A673 (cell line): ENCODE data around the gene EXD2. TPM values are rescaled to one million over a fixed set of nuclear protein-coding genes. Genes with fewer than 3 reads are reported as not detected.
"Not testable (repeated sequence)": the region's sequence is repeated elsewhere in the genome, so short reads cannot be mapped to it uniquely, and the experiment has no call there.

ENCODE experiments used
- BruUV-seq: library from RNA; stranded (reverse); fragments of 400-500 nt; replicated peaks from 2 replicates; lab custom pipeline; 2021; lab: Mats Ljungman, UMichigan
- CTCF ChIA-PET: fragments of 300-600 bp; sonication (Branson Sonifier 250); formaldehyde crosslinking; loops from one replicate; lab custom pipeline; 2022; ENCODE audit warnings: antibody characterized with exemption; lab: Charles Lee
- POLR2A ChIA-PET: fragments of 300-600 bp; sonication (Branson Sonifier 250); formaldehyde crosslinking; loops from one replicate; lab custom pipeline; 2022; ENCODE audit warnings: antibody characterized with exemption; ENCODE audit not compliant: low non-redundant PET; lab: Charles Lee
- DNase-seq: peaks from one replicate; pipeline ENCODE4 v3.0.0-alpha.2; 2015; ENCODE audit warnings: low spot score
- H3K27ac ChIP-seq: fragments of 200-600 bp; sonication (generic); 2 replicates; pipeline ENCODE4 v1.5.1; 2016; ENCODE audit warnings: mixed run types, low read depth, mild to moderate bottlenecking, mixed read lengths, antibody characterized with exemption, low read length; ENCODE audit not compliant: poor library complexity, severe bottlenecking
- H3K27me3 ChIP-seq: fragments of 200-600 bp; sonication (generic); replicated peaks from 2 replicates; pipeline ENCODE4 v1.6.1; 2017; ENCODE audit warnings: mixed run types, low read depth, mild to moderate bottlenecking, mixed read lengths, antibody characterized with exemption, low read length; ENCODE audit not compliant: insufficient read depth, poor library complexity
- H3K36me3 ChIP-seq: fragments of 200-600 bp; sonication (generic); 2 replicates; pipeline ENCODE4 v1.6.1; 2016; ENCODE audit warnings: mixed run types, mild to moderate bottlenecking, mixed read lengths, antibody characterized with exemption, low read length; ENCODE audit not compliant: insufficient read depth, poor library complexity, severe bottlenecking
- H3K4me1 ChIP-seq: fragments of 200-600 bp; sonication (generic); 2 replicates; pipeline ENCODE4 v1.6.1; 2017; ENCODE audit warnings: mixed run types, mild to moderate bottlenecking, mixed read lengths, antibody characterized with exemption, low read length; ENCODE audit not compliant: insufficient read depth, poor library complexity, severe bottlenecking
- H3K4me3 ChIP-seq: fragments of 200-600 bp; sonication (generic); 2 replicates; pipeline ENCODE4 v1.5.1; 2016; ENCODE audit warnings: low read depth, mixed run types, mild to moderate bottlenecking, mixed read lengths, low read length; ENCODE audit not compliant: poor library complexity, severe bottlenecking
- H3K9me3 ChIP-seq: fragments of 200-600 bp; sonication (generic); 2 replicates; pipeline ENCODE4 v1.6.1; 2016; ENCODE audit warnings: mixed run types, low read depth, mild to moderate bottlenecking, mixed read lengths, antibody characterized with exemption, low read length; ENCODE audit not compliant: poor library complexity, severe bottlenecking
- CTCF ChIP-seq: fragments of 300-800, 200-600 bp; sonication (generic); conservative IDR thresholded peaks from 2 replicates; pipeline ENCODE4 v1.5.1; 2017; ENCODE audit warnings: low read depth, mild to moderate bottlenecking, antibody characterized with exemption, low read length, moderate library complexity, mixed read lengths
- EZH2 ChIP-seq: fragments of 200-600 bp; sonication (generic); IDR thresholded peaks from 2 replicates; pipeline ENCODE4 v1.6.1; 2017; ENCODE audit warnings: borderline replicate concordance, low read depth, mild to moderate bottlenecking, mixed read lengths, antibody characterized with exemption, low read length; ENCODE audit not compliant: poor library complexity, severe bottlenecking
- intact Hi-C: fragments of 100-400 bp; cut with micrococcal nuclease; formaldehyde crosslinking; loops from one replicate; pipeline ENCODE4 v1.10.0; 2022; ENCODE audit not compliant: unreplicated experiment
- total RNA-seq: library from RNA; stranded (reverse); gene quantifications from 2 replicates; pipeline ENCODE4 v1.2.3, GENCODE V29; 2021

EXD2 gene
- total RNA-seq, 1 experiment from 2014 or later, result 8.1 TPM

- H3K36me3 ChIP-seq, result no peaks in the 10 kb centered on the region
- no peak for DNase-seq
- intact Hi-C loops, result no loop called here
- no TSS peak for BruUV-seq
- CTCF ChIA-PET, result no interaction called here
- POLR2A ChIA-PET, result no interaction called here
- no peaks in the 10 kb centered on the region for H3K4me1 ChIP-seq
- no peaks in the 10 kb centered on the region for H3K9me3 ChIP-seq
- no peak for TF ChIP-seq CTCF
- no peak for TF ChIP-seq EZH2
- H3K4me3 ChIP-seq, result no peak overlapping the region
- H3K27ac ChIP-seq, result no peak overlapping the region
- peaks cover 61% of the 10 kb centered on the region for H3K27me3 ChIP-seq
Measured at GRCh38 chr14:69181491-69181890, 9.8 kb upstream of the EXD2 start.

- CTCF ChIA-PET, BruUV-seq, H3K4me1 ChIP-seq, intact Hi-C loops, DNase-seq, H3K36me3 ChIP-seq, H3K27ac ChIP-seq, POLR2A ChIA-PET, H3K4me3 ChIP-seq, H3K9me3 ChIP-seq: not testable (repeated sequence)
- peaks cover 60% of the 10 kb centered on the region for H3K27me3 ChIP-seq
Measured at GRCh38 chr14:69182580-69182979, 8.7 kb upstream of the EXD2 start.

DNA sequence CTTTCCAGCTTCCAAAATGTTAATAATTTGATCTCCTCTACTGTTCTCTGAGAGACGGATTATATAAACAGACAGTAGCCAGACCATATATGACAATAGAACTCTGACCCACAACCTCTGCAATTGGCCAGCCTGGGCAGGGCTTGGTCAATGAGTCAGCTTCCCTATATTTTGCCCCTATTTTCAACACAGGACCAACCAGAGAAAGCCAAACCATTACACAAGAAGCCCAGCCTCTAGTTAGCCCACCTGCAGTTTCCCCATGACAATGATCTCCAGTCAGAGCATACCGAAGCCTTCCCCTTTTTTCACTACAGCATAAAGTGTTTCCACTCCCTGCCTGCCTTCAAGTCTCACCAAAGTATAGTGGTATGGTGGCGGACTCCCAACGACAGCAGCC is 7.6 kb upstream of the EXD2 start:
- intact Hi-C loops, result no loop called here
- no peak overlapping the region for H3K27ac ChIP-seq
- no peaks in the 10 kb centered on the region for H3K9me3 ChIP-seq
- DNase-seq, result no peak
- no TSS peak for BruUV-seq
- no peaks in the 10 kb centered on the region for H3K4me1 ChIP-seq
- CTCF ChIA-PET, result no interaction called here
- H3K4me3 ChIP-seq, result no peak overlapping the region
- POLR2A ChIA-PET, result no interaction called here
- H3K36me3 ChIP-seq, result no peaks in the 10 kb centered on the region
- peaks cover 64% of the 10 kb centered on the region for H3K27me3 ChIP-seq
- no peak for TF ChIP-seq CTCF
- no peak for TF ChIP-seq EZH2

GRCh38 chr14:69190191-69190590 is 1.1 kb upstream of the EXD2 start:
- TF ChIP-seq CTCF (no peak), EZH2 (no peak)
- Histone ChIP-seq H3K36me3 (no peaks in the 10 kb centered on the region), H3K9me3 (no peaks in the 10 kb centered on the region), H3K27ac (no peak overlapping the region), H3K27me3 (peaks cover 48% of the 10 kb centered on the region), H3K4me1 (peaks cover 21% of the 10 kb centered on the region), H3K4me3 (no peak overlapping the region)
- DNase-seq, result peak; percentile 89
- CTCF ChIA-PET, result interaction anchor here (0.6 kb wide), 1 partner anchor 38 kb away, joined by 3 read pairs; no protein-coding TSS in a partner anchor
- BruUV-seq, result no TSS peak
- POLR2A ChIA-PET, result no interaction called here
- intact Hi-C loops, result no loop called here
